NCI-H2081 treated with DMSO at 0.1 percent for 48 hours (cell line): ENCODE results near the gene UNC119.
"Not testable (repeated sequence)": the region's sequence is repeated elsewhere in the genome, so short reads cannot be mapped to it uniquely, and the experiment has no call there.

Experiments used
- DNase-seq: peaks from one replicate; lab custom pipeline; 2025; lab: John Stamatoyannopoulos, UW

UNC119 gene

GRCh38 chr17:28522281-28522680 lies 30.1 kb downstream of the UNC119 start:
- not testable (repeated sequence) for DNase-seq

GRCh38 chr17:28521311-28522085 lies 30.9 kb downstream of the UNC119 start:
- no peak for DNase-seq

GRCh38 chr17:28520687-28521086 lies 31.7 kb downstream of the UNC119 start:
- DNase-seq, result no peak

GRCh38 chr17:28519236-28519635 lies 33.2 kb downstream of the UNC119 start:
- no peak for DNase-seq

GRCh38 chr17:28518578-28518977 lies 33.8 kb downstream of the UNC119 start:
- DNase-seq, result no peak

- no peak for DNase-seq
Observed at GRCh38 chr17:28518132-28518531, 34.3 kb downstream of the UNC119 start.

- no peak for DNase-seq
Observed at GRCh38 chr17:28515518-28515917, 36.9 kb downstream of the UNC119 start.

- DNase-seq, result no peak
Observed at GRCh38 chr17:28514561-28515002, 37.8 kb downstream of the UNC119 start.

- no peak for DNase-seq
Observed at GRCh38 chr17:28513476-28513875, 38.9 kb downstream of the UNC119 start.

GRCh38 chr17:28511858-28512461 lies 40.5 kb downstream of the UNC119 start:
- DNase-seq, result no peak

GRCh38 chr17:28509789-28510188 lies 42.6 kb downstream of the UNC119 start:
- DNase-seq, result no peak

GRCh38 chr17:28508211-28508724 lies 44.2 kb downstream of the UNC119 start:
- no peak for DNase-seq

GRCh38 chr17:28507567-28508203 lies 44.7 kb downstream of the UNC119 start:
- no peak for DNase-seq

GRCh38 chr17:28506763-28507487 lies 45.5 kb downstream of the UNC119 start:
- no peak for DNase-seq

- no peak for DNase-seq
Observed at GRCh38 chr17:28505986-28506665, 46.3 kb downstream of the UNC119 start, which contains the start of gene FOXN1. Gene FOXN1 (plus strand): TSS chr17:28506348. CDS start chr17:28523970, 17,622 bp downstream.

GRCh38 chr17:28503420-28503819 lies 49.0 kb downstream of the UNC119 start:
- DNase-seq, result no peak

- no peak for DNase-seq
Observed at GRCh38 chr17:28501421-28502284, 50.8 kb downstream of the UNC119 start.

- DNase-seq, result no peak
Observed at GRCh38 chr17:28500712-28501379, 51.6 kb downstream of the UNC119 start.

- DNase-seq, result no peak
Observed at GRCh38 chr17:28499684-28500357, 52.6 kb downstream of the UNC119 start.

GRCh38 chr17:28499364-28499664 lies 53.1 kb downstream of the UNC119 start:
- no peak for DNase-seq
